HG03439 (cell line): Measurements from ENCODE around the gene NDST1.
"Not testable (repeated sequence)": the region's sequence is repeated elsewhere in the genome, so short reads cannot be mapped to it uniquely, and the experiment has no call there.

ENCODE experiments used
- ATAC-seq: cut with Tn5 transposase; IDR thresholded peaks from one replicate; pipeline ENCODE4 v1.9.1; 2021; ENCODE audit warnings: mild to moderate bottlenecking, moderate library complexity; ENCODE audit not compliant: unreplicated experiment

The NDST1 gene

GRCh38 chr5:150505816-150506215, 2.1 kb upstream of the NDST1 start:
- ATAC-seq = no peak

DNA sequence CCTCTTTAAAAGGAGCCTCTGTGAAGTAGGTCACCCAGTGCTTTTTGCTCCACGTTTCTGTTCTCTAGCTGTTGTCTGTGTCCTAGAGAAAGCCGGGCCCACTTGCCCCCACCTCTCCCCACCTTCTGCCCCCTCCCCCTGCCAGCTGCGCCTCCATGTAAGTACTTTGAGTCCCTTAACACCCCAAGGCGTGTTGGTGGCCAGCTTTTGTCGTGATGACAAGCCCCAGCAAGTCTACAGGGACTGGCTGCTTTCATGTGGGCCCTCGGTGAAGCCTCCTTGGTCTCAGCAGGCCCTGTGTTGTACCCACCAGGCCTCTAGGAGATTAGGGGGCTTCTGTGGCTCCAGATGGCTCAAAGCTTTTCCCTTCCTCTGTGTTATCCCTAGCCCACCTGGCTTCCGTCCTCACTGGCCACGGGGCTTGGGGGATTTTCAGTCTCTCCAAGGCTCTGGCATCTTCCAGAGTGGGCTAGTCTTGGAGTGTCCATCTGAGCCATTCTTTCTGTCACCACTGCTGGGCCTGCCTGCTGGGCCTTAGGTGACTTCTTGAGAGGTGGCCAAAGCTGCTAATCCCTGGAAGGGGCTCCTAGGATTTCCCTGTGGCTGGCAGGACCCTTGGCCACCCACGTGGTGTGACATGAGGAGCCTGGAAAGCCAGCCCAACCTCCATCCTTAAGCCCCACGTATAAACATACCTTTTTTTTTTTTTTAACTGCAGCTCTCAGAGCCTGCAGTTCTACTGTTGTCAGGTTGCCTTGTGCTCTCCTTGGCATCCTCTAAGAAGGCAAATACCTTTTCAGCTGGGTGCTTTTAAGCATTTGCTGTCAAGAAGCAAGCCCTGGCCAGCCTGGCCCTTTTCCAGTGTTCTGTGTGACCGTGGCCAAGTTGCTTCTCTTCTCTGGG, 1.1 kb upstream of the NDST1 start:
- no peak for ATAC-seq

DNA sequence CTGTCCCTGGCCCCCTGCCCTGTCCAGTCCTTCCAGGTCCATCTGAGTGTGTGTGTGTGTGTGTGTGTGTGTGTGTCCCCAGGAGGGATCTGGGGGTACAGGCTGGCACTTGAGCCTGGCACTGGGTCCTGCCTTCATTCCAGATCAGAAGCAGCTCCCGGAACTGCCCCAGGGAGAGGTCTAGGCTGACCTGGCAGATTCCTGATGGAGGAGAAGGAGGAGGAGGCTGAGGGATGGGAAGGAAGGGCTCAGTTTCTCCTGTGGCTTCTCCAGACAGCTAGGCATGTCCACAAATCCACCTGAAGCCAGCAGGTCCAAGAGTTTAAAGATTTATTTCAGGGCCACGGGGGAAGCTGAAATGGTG, 328 bp downstream of the NDST1 start:
- no peak for ATAC-seq

GRCh38 chr5:150508828-150509227, 897 bp downstream of the NDST1 start:
- ATAC-seq = no peak

DNA sequence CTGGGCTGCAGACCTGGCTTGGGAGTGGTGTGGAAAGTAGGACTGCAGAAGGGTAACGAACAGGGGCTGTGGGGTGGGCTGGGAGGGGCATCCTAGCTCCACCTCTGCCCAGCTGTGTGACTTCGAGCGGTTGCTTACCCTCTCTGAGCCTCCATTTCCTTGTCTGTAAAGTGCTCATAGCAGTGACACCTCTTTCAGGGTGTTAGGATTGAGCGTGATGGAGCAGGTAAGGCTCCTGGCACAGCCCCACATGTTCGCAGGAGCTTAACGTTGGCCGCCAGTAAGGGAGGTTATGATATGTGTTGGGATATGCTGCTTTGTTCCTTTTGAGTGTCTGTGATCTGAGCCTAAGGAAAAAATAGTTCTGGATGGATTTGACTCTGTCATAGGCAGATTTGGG, 2.1 kb downstream of the NDST1 start:
- no peak for ATAC-seq

GRCh38 chr5:150510460-150511263, 2.7 kb downstream of the NDST1 start:
- ATAC-seq = no peak

DNA sequence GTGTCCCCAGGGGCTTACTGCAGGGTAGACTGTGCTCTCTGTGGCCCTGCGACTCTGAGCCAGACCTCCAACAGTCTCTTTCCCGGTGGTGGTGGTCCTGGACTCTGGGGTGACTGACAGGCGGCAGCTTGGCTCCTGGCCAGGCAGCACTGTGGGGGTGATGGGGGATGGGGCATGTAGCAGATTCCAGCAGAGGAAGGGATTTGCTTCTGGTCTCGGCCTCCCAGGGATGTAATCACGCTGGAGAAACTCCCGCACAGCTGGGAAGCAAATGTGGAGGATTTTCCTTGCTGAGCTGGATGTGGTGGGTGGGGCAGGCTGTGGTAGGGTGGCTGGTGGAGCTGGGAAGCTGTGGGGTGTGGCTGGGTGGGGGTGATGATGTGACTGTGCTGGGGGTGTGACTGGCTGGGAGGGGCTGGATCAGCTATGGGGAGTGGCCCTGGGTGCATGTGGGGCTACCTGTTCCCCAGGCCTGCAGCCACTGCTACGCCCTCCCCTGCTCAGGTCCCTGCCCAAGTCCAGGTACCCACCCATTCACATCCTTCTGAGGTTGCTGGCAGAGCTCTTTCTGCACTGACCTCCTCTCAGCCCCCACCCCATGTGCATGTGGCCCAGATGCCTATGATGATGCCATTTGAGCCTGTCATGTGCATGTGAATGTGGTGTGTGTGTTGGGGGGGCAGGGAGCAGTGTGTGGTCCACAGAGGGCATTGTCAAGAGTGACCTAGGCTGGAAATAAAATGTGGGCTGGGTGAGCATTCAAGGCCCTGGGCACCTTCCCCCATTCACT, 3.8 kb downstream of the NDST1 start:
- ATAC-seq = no peak

- ATAC-seq = no peak
Measured at GRCh38 chr5:150512368-150512747, 4.4 kb downstream of the NDST1 start.

DNA sequence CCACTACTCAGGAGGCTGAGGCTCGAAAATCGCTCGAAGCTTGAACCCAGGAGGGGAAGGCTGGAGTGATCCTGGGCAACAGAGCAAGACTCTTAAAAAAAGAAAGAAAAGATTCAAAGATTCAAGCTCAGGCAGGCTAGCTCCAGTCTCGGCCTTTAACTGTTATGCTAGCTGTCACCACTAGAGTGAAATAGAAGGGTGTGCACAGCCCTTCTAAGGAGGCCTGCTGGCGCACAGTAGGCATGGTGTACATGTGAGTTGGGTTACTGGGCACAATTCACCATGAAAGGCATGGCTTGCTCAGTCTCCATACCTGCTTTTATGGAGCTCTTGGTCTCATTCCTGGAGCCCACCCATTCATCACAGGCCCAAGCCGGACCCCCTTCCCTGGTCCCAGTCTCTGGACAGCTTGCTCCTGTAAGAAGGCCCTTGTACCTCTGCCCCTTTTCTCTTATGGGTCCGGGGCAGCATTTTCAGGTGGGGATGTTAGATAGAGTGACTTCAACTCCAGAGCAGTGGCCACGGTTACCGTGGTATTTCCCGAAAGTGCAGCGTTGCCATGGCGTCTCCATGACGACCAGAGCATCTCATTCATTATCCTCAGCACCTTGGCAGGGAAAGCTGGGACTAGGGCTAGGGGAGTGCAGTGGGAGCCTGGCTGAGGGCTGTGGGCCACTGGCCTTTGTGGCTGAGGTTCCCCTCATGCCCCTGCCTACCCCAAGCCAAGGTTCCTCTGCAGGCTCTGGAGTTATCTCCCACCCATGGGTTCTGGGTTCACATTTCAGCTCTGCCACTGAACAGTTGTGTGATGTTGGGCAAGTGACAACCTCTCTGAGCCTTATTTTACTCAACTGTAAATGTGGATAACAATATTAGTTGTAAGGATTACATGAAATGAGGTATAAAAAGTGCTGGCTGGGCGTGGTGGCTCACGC, 5.7 kb downstream of the NDST1 start:
- ATAC-seq = no peak

DNA sequence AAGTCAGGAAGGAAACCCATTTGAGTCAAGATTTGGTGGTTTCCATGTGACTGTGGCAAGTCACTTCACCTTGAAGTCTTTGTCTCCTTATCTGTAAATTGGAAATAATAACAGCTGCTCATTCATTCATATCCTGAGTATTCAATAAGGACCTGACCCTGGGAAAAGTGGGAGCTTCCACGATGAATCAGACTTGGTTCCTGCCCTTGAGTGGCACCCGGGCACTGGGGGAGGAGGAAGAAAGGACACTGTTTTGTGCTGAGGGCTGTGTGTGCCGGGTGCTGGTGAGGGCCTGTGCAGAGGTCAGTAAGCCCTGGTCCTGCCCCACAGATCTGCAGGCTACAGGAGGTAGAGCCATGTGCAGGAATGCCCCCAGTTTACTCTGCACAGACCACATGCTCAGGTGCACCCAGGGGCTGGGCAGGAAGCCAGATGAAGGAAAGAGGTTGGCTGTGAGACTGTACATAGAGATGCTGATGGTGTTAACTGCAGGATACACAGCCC, 6.8 kb downstream of the NDST1 start:
- ATAC-seq = no peak

DNA sequence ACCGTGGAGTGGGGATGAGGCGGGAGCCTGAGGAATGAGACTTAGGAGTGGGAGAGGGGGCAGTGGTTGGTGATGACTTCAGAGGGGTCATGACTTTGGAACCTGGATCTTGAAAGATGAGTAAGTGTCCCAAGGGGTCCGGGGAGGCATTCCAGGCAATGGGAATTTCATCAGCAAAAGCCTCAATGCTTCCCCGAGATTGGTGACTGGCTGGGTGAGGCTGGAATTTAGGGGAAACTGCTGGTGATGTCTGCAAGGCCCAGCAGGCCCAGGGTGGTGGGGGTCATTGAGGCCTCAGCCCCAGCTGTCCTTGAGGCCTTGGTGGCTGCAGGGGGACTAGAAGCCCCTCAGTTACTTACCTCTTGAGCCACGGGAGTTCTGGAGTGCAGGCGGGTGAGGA, 7.5 kb downstream of the NDST1 start:
- ATAC-seq = no peak

DNA sequence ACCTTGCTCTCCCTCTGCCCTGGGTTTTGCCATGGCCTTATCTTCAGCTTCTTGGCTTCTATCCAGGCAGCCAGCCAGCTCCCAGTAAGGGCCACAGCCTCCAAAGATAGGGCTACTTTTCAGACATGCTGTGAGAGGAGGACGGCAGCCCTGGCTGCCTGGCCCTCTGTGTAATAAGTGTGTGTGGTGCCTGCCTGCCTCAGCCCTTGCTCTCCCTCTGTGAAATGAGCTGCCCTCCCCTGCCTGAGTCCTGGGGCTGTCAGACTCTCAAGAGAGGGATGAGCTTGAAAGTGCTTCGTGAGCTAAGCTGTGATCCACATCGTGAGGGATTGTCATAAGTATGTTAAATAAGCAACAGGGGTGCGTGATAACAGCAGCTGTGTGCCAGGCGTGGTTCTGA, 8.1 kb downstream of the NDST1 start:
- no peak for ATAC-seq

- ATAC-seq = no peak
Measured at GRCh38 chr5:150517272-150518152, 9.6 kb downstream of the NDST1 start.

DNA sequence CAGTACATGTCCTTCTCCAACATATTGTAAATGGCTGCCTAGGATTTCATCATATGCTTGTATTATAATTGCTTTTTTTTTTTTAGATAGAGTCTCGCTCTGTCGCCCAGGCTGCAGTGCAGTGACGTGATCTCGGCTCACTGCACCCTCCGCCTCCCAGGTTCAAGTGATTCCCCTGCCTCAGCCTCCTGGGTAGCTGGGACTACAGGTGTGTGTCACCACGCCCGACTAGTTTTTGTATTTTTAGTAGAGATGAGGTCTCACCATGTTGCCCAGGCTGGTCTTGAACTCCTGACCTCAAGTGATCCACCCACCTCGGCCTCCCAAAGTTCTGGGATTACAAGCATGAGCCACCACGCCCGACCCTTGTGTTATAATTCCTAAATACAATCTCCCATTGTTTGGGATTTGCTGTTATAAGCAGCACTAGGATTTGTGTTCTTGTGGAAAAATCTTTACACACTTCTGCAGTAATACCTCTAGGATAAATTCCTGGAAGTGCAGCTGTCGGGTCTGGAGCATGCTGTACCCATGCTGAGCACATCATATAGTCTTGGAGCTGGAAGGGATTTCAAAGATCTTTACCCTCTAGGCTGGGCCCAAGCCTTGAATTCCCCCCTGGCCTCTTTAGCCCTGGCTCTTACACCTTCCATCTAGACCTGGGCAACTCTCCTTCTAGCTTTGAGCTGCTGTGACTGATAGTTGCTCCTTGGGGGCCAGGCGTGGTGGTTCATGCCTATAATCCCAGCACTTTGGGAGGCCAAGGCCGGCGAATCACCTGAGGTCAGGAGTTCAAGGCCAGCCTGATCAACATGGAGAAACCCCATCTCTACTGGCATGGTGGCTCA, 11.0 kb downstream of the NDST1 start:
- ATAC-seq = not testable (repeated sequence)

GRCh38 chr5:150519560-150519945, 11.6 kb downstream of the NDST1 start:
- ATAC-seq = no peak

DNA sequence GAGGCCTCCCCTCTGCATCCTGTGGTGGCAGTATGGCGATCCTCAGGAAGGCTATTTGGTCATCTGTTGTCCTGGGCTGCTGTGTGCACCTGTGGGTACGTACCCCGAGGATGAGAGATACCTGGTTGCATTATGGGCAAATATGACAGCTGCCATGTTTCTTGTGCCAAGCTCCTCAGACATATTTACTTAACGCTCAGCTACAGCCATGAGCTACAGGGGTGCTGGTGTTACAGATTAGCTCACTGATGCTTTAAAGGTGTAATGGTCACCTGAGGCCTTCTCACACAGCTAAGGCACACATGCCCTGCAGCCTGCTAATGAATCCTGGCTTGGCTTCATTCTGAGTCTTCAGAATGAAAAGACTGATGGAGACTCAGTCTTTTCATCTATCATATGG, 12.0 kb downstream of the NDST1 start:
- ATAC-seq = no peak

DNA sequence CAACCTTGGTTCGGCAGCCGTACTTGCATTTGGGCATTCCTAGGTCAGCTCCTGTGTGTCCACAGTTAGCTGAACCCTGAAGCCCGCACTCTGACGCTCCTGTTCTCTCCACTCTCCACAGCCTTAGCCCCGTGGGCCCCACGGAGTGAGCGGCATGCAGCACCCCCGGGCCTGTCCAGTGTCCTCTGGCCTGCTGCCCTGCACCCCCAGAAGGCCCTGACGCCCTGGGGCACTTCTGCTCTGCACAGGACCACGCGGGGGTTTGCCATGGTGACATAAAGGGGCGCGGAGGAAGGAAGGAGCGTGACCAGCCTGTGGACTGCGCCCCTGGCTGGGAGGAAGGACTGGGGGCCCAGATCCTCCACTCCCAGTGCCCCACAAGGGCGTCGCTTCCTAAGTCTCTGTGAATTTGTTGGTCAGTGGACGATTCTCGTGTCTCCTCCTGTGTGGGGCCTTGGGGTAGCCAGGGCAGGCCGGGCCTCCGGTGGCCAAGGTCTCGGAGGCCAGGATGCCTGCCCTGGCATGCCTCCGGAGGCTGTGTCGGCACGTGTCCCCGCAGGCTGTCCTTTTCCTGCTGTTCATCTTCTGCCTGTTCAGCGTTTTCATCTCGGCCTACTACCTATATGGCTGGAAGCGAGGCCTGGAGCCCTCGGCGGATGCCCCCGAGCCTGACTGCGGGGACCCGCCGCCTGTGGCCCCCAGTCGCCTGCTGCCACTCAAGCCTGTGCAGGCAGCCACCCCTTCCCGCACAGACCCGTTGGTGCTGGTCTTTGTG, 13.0 kb downstream of the NDST1 start:
- no peak for ATAC-seq

DNA sequence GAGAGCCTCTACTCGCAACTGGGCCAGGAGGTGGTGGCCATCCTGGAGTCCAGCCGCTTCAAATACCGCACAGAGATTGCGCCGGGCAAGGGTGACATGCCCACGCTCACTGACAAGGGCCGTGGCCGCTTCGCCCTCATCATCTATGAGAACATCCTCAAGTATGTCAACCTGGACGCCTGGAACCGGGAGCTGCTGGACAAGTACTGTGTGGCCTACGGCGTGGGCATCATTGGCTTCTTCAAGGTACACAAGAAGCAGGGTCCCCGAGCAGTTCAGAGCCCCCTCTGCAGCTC, 13.5 kb downstream of the NDST1 start:
- ATAC-seq = no peak
